Activated CD4-positive, alpha-beta T cell treated with anti-CD3 and anti-CD28 coated beads, Interleukin-2, Interleukin-4, amounts not matched to agents 100 ng/mL and 50 ng/mL, durations not matched to agents 16 hours and 8 hours (primary cell): ENCODE data around the gene CXCL17.

Experiments used
- DNase-seq: peaks from one replicate; pipeline ENCODE4 v3.0.0-alpha.2; 2020; ENCODE audit warnings: low spot score

CXCL17 gene

DNA sequence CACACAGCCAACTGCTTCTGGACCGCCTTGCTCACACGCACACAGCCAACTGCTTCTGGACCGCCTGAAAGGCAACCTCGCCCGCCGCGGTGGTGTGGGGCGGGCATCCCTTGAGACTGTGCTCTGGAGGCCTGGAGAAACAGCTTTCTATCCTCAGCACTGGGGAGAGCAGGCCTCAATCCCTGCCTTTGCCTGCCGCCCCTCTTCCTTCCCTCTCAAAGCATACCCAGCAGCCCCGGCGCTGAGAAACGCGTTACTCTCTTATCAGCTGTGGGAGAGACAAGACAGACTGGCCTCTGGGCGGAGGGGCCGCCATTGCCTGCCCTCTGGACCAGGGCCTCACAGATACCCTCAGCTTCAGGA, 18.4 kb downstream of the CXCL17 start:
- DNase-seq: no peak

DNA sequence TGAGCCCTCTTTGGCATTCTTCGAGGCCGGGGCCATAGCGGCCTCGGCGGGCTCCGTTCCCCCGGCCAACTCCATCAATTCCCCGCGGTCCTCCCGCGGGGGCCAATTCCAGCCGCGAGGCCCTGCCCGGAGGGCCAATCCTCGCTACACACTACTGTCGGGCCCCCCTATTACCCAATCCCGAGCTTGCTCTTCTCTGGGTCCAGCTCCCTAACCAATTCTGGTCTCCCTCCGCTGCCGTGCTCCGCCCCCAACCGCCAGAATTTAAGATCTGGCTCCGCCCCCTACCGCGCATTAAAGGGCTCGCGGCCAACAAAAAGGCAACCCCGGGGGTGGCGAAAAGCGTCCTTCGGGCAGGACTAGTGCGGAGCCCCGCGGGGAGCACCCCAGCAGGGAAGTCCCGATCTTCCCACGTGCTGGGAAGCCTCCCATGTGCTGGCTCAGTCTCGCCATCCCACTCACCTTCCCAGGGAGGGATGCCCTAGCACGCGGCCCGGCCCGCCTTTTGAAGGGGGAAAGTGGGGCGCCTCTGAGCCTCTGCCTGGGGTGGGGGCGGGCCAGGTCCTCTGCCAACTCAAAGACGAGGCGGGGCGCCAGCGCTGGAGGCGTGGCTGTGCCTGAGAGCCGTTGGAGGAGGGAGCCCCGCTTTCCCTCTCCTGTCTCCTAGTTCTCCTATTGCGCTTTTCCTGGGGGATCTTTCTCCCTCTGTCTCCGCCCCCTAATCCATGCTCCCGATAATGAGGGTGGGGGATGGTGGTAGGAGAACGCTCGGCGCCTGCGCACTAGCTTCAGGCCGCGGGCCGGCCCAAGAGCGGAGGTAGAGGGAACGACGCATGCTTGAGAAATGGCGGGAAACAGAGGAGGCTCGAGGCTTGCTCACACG, 19.0 kb downstream of the CXCL17 start:
- DNase-seq: peak; percentile 94

DNA sequence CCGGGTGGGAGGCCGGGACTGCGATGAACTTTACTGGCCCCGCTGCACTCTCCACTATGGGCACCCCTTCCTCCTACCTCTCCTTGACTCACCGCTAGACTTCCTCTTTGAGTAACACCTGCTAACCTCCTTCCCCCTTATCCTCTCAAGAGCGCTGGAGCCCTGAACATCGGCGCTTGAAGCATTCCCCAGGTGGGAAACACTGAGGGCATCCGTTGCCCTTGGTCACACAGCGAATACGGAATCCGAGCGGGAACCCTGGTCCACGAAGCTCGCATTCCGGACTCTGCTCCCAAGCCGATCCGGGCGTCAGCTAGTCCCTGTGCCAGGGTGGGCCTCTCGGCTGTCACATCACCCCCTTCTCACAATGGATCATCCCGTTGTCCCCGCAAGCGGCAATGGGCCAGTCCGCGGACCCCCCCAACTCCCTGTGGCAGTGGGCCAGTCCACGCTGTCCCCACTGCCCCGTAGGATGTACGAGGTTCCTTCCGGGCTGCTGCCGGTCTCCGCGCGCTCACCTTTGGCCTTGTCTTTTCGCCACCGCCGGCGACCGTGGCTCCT, 19.8 kb downstream of the CXCL17 start:
- DNase-seq: peak; percentile 37

GRCh38 chr19:42422092-42422900, 20.4 kb downstream of the CXCL17 start:
- no peak for DNase-seq

GRCh38 chr19:42421591-42422031, 21.1 kb downstream of the CXCL17 start:
- no peak for DNase-seq

DNA sequence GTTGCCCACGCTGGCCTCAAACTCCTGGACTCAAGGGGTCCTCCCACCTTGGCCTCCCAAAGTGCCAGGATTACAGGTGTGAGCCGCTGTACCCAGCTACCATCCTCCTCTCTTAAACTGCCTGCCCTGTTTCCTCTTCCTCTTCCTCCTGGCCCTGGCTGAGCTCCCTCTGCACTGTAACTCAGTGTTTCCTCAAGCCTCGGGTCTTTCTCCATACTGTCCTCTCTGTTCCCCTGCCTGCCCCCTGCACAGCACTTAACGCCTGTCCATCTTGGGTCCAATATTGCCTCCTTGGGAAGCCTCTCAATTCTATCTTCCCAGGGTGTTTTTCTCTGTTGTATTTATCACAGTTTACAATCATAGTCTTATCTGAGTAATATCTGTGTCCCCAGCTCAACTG, 21.6 kb downstream of the CXCL17 start:
- no peak for DNase-seq

GRCh38 chr19:42420055-42420544, 22.6 kb downstream of the CXCL17 start:
- DNase-seq: peak; percentile 78

- DNase-seq: no peak
These were observed 23.4 kb downstream of the CXCL17 start for GRCh38 chr19:42419309-42419708.

- no peak for DNase-seq
These were observed 30.1 kb downstream of the CXCL17 start for GRCh38 chr19:42412661-42413076.

DNA sequence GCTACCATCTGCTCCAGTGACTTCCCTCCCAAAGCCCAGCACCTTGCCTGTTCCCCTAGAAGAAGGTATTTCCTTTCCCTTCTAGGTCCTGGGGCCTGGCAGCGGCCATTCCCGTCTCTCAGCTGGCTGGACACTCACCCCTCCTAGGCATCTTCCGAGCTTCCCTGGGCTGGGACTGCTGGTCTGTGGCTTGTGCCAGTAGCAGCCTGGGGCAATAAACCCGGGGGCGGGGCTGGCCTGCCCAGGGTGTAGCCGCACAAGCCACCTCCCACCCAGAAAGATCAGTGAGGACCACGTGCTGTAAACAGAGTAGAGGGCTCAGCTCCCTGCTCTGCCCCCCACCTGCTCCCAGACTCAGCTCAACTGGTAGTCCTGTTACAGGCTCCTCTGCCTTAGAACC, 30.5 kb downstream of the CXCL17 start:
- DNase-seq: no peak

GRCh38 chr19:42411581-42412178, 31.1 kb downstream of the CXCL17 start:
- no peak for DNase-seq

GRCh38 chr19:42410371-42410770, 32.4 kb downstream of the CXCL17 start:
- no peak for DNase-seq

DNA sequence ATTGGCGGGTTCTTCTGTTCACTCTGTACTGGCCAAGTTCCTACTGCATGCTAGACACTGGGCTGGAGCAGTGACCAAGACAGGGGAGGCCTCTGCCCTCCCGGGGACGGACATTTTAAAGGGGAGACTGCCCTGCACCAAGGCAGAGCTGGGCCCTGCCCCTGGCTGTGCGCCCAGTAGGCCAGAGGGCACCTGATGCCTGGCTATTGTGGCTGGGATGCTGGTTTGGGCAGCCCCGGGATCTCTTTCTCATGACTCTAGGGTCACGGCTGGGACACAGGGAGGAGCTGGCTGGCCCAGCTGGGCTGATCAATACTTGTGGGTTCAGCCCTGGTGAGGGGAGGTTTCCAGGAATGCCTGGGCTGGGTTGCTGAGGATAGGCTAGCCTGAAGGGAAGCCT, 33.3 kb downstream of the CXCL17 start:
- no peak for DNase-seq

DNA sequence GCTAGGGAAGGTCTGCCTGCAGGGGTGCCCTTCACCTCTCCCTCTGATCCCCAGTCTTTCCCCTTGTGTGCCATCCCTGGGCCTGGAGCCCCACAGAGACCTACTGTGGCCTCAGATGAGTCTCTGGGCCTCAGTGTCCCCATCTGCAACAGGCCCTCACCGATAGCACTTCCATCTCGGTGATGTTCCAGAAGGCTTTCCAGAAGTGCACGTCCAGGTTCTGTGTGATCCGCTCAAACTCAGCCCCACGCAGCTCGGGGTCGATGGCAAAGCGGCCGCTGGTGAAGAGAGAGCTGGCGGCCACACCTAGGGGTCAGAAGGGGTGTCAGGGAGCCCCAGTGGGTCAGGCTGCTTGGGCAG, 35.0 kb downstream of the CXCL17 start:
- no peak for DNase-seq

- DNase-seq: no peak
These were observed 35.5 kb downstream of the CXCL17 start for GRCh38 chr19:42407085-42407815.

- no peak for DNase-seq
These were observed 36.6 kb downstream of the CXCL17 start for GRCh38 chr19:42406111-42406510.

DNA sequence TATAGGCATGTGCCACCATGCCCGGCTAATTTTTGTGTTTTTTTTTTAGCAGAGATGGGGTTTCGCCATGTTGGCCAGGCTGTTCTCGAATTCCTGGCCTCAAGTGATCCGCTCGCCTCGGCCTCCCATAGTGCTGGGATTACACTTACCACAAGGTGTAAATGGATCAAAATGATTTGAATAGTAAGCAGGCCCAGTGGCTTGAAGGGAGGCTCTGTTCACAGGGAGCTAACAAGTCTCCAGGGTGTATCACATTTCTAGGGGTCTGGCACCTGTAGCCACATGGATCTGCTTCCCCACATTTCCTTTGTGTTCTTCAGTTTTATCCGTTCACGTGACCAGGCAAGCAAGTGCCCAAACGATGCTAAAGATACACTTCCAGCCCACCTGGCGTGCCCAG, 39.2 kb downstream of the CXCL17 start:
- DNase-seq: no peak

GRCh38 chr19:42402376-42403116, 40.2 kb downstream of the CXCL17 start:
- no peak for DNase-seq

- DNase-seq: peak; percentile 66
These were observed 41.1 kb downstream of the CXCL17 start for GRCh38 chr19:42401365-42402303.

- DNase-seq: no peak
These were observed 42.3 kb downstream of the CXCL17 start for GRCh38 chr19:42400404-42400803.
